H9 (cell line): ENCODE results near the gene STON2. TPM values are rescaled to one million over a fixed set of nuclear protein-coding genes. Genes with fewer than 3 reads are reported as not detected.

Source experiments
- DNase-seq: peaks from one replicate; pipeline ENCODE4 v3.0.0-alpha.2; 2017
- H2AFZ ChIP-seq: one replicate; pipeline ENCODE4 v1.6.1; 2013; ENCODE audit warnings: mild to moderate bottlenecking, low read length, control low read depth, moderate library complexity
- H2AK5ac ChIP-seq: 2 replicates; pipeline ENCODE4 v1.6.1; 2013; ENCODE audit warnings: low read length, control low read depth, mixed read lengths; ENCODE audit not compliant: insufficient read length
- H2BK120ac ChIP-seq: one replicate; pipeline ENCODE4 v1.6.1; 2013; ENCODE audit warnings: low read depth, mild to moderate bottlenecking, low read length, control low read depth, inconsistent platforms; ENCODE audit not compliant: poor library complexity, severe bottlenecking
- H2BK12ac ChIP-seq: 2 replicates; pipeline ENCODE4 v1.6.1; 2013; ENCODE audit warnings: low read length, control low read depth, mixed read lengths, low read depth; ENCODE audit not compliant: insufficient read length
- H2BK15ac ChIP-seq: 2 replicates; pipeline ENCODE4 v1.6.1; 2013; ENCODE audit warnings: low read depth, low read length, control low read depth
- H2BK20ac ChIP-seq: one replicate; pipeline ENCODE4 v1.6.1; 2013; ENCODE audit warnings: low read depth, mild to moderate bottlenecking, low read length, control low read depth, inconsistent platforms; ENCODE audit not compliant: poor library complexity, severe bottlenecking
- H2BK5ac ChIP-seq: 2 replicates; pipeline ENCODE4 v1.6.1; 2013; ENCODE audit warnings: low read length, control low read depth, mixed read lengths; ENCODE audit not compliant: insufficient read length
- H3K14ac ChIP-seq: 2 replicates; pipeline ENCODE4 v1.6.1; 2013; ENCODE audit warnings: low read length, control low read depth; ENCODE audit not compliant: insufficient read depth
- H3K18ac ChIP-seq: 2 replicates; pipeline ENCODE4 v1.6.1; 2013; ENCODE audit warnings: low read depth, mild to moderate bottlenecking, mixed read lengths, low read length, control low read depth; ENCODE audit not compliant: insufficient read length
- H3K23ac ChIP-seq: 2 replicates; pipeline ENCODE4 v1.6.1; 2013; ENCODE audit warnings: low read length, control low read depth, mixed read lengths, low read depth; ENCODE audit not compliant: insufficient read length
- H3K23me2 ChIP-seq: 2 replicates; pipeline ENCODE4 v1.6.1; 2013; ENCODE audit warnings: low read depth, mild to moderate bottlenecking, mixed read lengths, low read length, control low read depth; ENCODE audit not compliant: insufficient read length, poor library complexity, severe bottlenecking
- H3K27ac ChIP-seq: 2 replicates; pipeline ENCODE4 v1.5.1; 2013; ENCODE audit warnings: low read length, control low read depth, mixed read lengths, low read depth; ENCODE audit not compliant: insufficient read length
- H3K27me3 ChIP-seq: 2 replicates; pipeline ENCODE4 v1.6.1; 2013; ENCODE audit warnings: low read length, control low read depth, inconsistent platforms; ENCODE audit not compliant: insufficient read depth
- H3K4ac ChIP-seq: 2 replicates; pipeline ENCODE4 v1.6.1; 2013; ENCODE audit warnings: low read depth, mild to moderate bottlenecking, control low read depth, inconsistent platforms, low read length, moderate library complexity
- H3K4me1 ChIP-seq: 2 replicates; pipeline ENCODE4 v1.6.1; 2013; ENCODE audit warnings: low read length, control low read depth, inconsistent platforms; ENCODE audit not compliant: insufficient read depth
- H3K4me2 ChIP-seq: 2 replicates; pipeline ENCODE4 v1.6.1; 2013; ENCODE audit warnings: low read length, control low read depth, mixed read lengths; ENCODE audit not compliant: insufficient read length, insufficient read depth
- H3K56ac ChIP-seq: 2 replicates; pipeline ENCODE4 v1.6.1; 2013; ENCODE audit warnings: low read depth, mild to moderate bottlenecking, mixed read lengths, low read length, control low read depth; ENCODE audit not compliant: insufficient read length
- H3K79me1 ChIP-seq: 2 replicates; pipeline ENCODE4 v1.6.1; 2013; ENCODE audit warnings: low read depth, mild to moderate bottlenecking, moderate library complexity, low read length, control low read depth, inconsistent platforms; ENCODE audit not compliant: insufficient read depth, poor library complexity, severe bottlenecking
- H3K79me2 ChIP-seq: 2 replicates; pipeline ENCODE4 v1.6.1; 2013; ENCODE audit warnings: low read length, control low read depth, inconsistent platforms; ENCODE audit not compliant: insufficient read depth
- H3K9ac ChIP-seq: 2 replicates; pipeline ENCODE4 v1.6.1; 2013; ENCODE audit warnings: low read length, control low read depth, mixed read lengths; ENCODE audit not compliant: insufficient read length; ENCODE audit errors: extremely low read depth
- H3K9me3 ChIP-seq: one replicate; pipeline ENCODE4 v1.6.1; 2013; ENCODE audit warnings: low read depth, low read length, inconsistent platforms; ENCODE audit not compliant: control insufficient read depth
- H3T11ph ChIP-seq: one replicate; pipeline ENCODE4 v1.6.1; 2013; ENCODE audit warnings: mild to moderate bottlenecking, low read length, control low read depth, inconsistent platforms
- H4K20me1 ChIP-seq: one replicate; pipeline ENCODE4 v1.6.1; 2013; ENCODE audit not compliant: control insufficient read depth, insufficient read length, insufficient read depth
- H4K5ac ChIP-seq: 2 replicates; pipeline ENCODE4 v1.6.1; 2013; ENCODE audit warnings: low read depth, mild to moderate bottlenecking, mixed read lengths, low read length, control low read depth; ENCODE audit not compliant: insufficient read length
- H4K8ac ChIP-seq: replicated peaks from 2 replicates; pipeline ENCODE4 v1.6.1; 2013; ENCODE audit warnings: low read length, control low read depth, mixed read lengths, low read depth; ENCODE audit not compliant: insufficient read length
- H4K91ac ChIP-seq: 2 replicates; pipeline ENCODE4 v1.6.1; 2013; ENCODE audit warnings: low read depth, mild to moderate bottlenecking, moderate library complexity, mixed read lengths, low read length, control low read depth; ENCODE audit not compliant: insufficient read length
- H3K27ac Mint-ChIP-seq, 3 experiments: 2 replicates in 2 of 3; 3 replicates in 1 of 3; pipeline ENCODE4 v1.8.0; 2020 to 2021; ENCODE audit warnings: mixed read lengths in 3 of 3, mild to moderate bottlenecking in 1 of 3, moderate library complexity in 1 of 3
- H3K27me3 Mint-ChIP-seq: 2 replicates; pipeline ENCODE4 v1.8.0; 2021; ENCODE audit warnings: low read depth, mild to moderate bottlenecking, moderate library complexity, mixed read lengths
- H3K36me3 Mint-ChIP-seq, 3 experiments: 2 replicates in 2 of 3; 3 replicates in 1 of 3; pipeline ENCODE4 v1.8.0; 2020 to 2021; ENCODE audit warnings: low read depth in 3 of 3, mixed read lengths in 3 of 3; ENCODE audit not compliant: insufficient read depth in 1 of 3
- H3K4me1 Mint-ChIP-seq, 2 experiments: 2 replicates each; pipeline ENCODE4 v1.8.0; 2020; ENCODE audit warnings: mixed read lengths in 2 of 2
- H3K4me3 Mint-ChIP-seq, 2 experiments: 2 replicates in 1 of 2; 3 replicates in 1 of 2; pipeline ENCODE4 v1.8.0; 2020 to 2021; ENCODE audit warnings: mild to moderate bottlenecking in 2 of 2, mixed read lengths in 2 of 2, moderate library complexity in 1 of 2
- H3K9me3 Mint-ChIP-seq, 2 experiments: 2 replicates in 1 of 2; 3 replicates in 1 of 2; pipeline ENCODE4 v1.8.0; 2020; ENCODE audit warnings: mild to moderate bottlenecking in 2 of 2, mixed read lengths in 2 of 2, moderate library complexity in 1 of 2
- WGBS: extraction: QIAGEN DNeasy Blood & Tissue Kit; methylation state at CpG from one replicate; pipeline ENCODE4 v1.1.7; 2013; ENCODE audit warnings: missing lambda C conversion rate, low lambda C conversion rate, mixed read lengths; ENCODE audit not compliant: insufficient read length; ENCODE audit errors: extremely low coverage; 5-methylcytosine and 5-hydroxymethylcytosine counted together
- total RNA-seq: library from RNA; stranded (reverse); gene quantifications from 2 replicates; pipeline ENCODE4 v1.2.1, GENCODE V29; 2021
- TF ChIP-seq, protein P1 (sequence below): fragments of 200-600 bp; sonication (generic); conservative IDR thresholded peaks from 3 replicates; pipeline ENCODE4 v1.8.0; 2021; ENCODE audit warnings: antibody characterized with exemption, mild to moderate bottlenecking

The STON2 gene
- total RNA-seq, 1 experiment from 2014 or later, result 62.9 TPM

GRCh38 chr14:81221579-81222102 is 178.5 kb downstream of the STON2 start:
- Histone ChIP-seq H2BK15ac (no peak overlapping the region), H3K9me3 (no peaks in the 10 kb centered on the region), H3K23me2 (peaks cover 7% of the 10 kb centered on the region), H3K4ac (no peak overlapping the region; the same call in 1 of the 2 replicates), H3K23ac (no peak overlapping the region), H3K79me2 (peaks cover 11% of the 10 kb centered on the region; the same call in 1 of the 2 replicates), H3K79me1 (no peaks in the 10 kb centered on the region), H2AK5ac (no peak overlapping the region), H2BK5ac (peak overlapping the region; percentile 69), H4K8ac (peak overlapping the region; percentile 10), H2BK12ac (peak overlapping the region; percentile 26), H2BK120ac (peak overlapping the region; percentile 88), H4K20me1 (no peaks in the 10 kb centered on the region), H3K27ac (peak overlapping the region; percentile 96), H3K4me1 (no peaks in the 10 kb centered on the region; the same call in none of the 2 replicates), H3K14ac (peak overlapping the region; percentile 99; the same call in 1 of the 2 replicates), H3K18ac (peak overlapping the region; percentile 83), H3K9ac (peak overlapping the region; percentile 85), H3K27me3 (no peaks in the 10 kb centered on the region; the same call in 1 of the 2 replicates), H4K5ac (peak overlapping the region; percentile 65), H3K56ac (peak overlapping the region; percentile 22), H4K91ac (peak overlapping the region; percentile 10), H2BK20ac (no peak overlapping the region), H3T11ph (peak overlapping the region; percentile 11), H2AFZ (no peak overlapping the region), H3K4me2 (peak overlapping the region; percentile 75)
- Mint-ChIP-seq H3K27ac (peak overlapping the region; percentile 99), H3K36me3 (peaks cover 6 to 8% (median 7%) of the 10 kb centered on the region in 3 experiments; a peak in 6 of 7 replicates), H3K4me3 (peak overlapping the region; percentile 91 to 94), H3K9me3 (peaks cover 0 to 5% of the 10 kb centered on the region in 2 experiments; a peak in 3 of 5 replicates), H3K27me3 (peaks cover 3% of the 10 kb centered on the region; the same call in 1 of the 2 replicates), H3K4me1 (peaks cover 30 to 31% of the 10 kb centered on the region in 2 experiments)
- TF ChIP-seq, protein P1, sequence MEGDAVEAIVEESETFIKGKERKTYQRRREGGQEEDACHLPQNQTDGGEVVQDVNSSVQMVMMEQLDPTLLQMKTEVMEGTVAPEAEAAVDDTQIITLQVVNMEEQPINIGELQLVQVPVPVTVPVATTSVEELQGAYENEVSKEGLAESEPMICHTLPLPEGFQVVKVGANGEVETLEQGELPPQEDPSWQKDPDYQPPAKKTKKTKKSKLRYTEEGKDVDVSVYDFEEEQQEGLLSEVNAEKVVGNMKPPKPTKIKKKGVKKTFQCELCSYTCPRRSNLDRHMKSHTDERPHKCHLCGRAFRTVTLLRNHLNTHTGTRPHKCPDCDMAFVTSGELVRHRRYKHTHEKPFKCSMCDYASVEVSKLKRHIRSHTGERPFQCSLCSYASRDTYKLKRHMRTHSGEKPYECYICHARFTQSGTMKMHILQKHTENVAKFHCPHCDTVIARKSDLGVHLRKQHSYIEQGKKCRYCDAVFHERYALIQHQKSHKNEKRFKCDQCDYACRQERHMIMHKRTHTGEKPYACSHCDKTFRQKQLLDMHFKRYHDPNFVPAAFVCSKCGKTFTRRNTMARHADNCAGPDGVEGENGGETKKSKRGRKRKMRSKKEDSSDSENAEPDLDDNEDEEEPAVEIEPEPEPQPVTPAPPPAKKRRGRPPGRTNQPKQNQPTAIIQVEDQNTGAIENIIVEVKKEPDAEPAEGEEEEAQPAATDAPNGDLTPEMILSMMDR, result no peak
- WGBS, result no CpG with 5 or more reads among the region's 16 CpGs
- DNase-seq, result no peak
